CD4-positive, alpha-beta T cell treated with Interleukin-4 for 4 hours (primary cell): ENCODE measurements around the gene GALNT12.

Experiments used
- DNase-seq: peaks from one replicate; pipeline ENCODE4 v3.0.0-alpha.2; 2020

GALNT12 gene

DNA sequence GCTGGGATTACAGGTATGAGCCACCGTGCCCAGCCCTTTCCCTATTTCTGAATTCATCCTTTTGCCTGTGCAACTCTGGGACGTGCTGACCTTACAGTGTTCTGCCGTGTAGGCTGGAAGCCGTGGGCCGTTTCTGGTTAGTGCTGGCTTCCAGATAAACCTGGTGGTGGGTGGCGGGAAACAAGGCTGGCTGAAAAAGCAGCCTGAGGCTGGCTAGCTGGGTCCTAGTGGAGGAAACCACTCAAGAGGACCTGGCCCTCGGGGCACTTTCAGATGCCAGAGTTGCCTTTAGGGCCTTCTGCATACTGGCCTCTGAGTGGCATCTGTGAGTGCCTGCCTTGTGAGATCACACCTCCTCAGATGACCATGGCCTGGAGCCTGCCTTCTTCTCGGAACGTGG is 26.9 kb downstream of the GALNT12 start:
- DNase-seq, result no peak

DNA sequence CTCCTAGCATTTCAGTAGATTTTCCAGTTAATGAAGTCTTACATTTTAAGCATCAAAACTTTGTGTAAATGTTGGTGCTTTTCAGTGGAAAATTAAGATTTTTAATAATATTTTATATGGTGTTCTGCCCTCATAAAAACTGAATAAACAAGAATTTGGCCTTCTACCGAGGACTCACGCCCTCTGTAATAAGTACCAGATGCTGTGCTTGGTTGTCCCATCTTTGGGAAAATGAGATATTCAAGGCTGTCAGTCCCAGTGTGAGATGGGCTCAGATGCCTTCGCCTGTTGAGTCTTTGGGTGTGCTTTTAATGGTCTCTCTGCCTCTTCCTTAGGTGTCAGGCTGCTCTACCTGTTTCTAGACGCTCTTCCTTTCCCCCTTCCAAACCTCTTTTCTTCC is 28.7 kb downstream of the GALNT12 start:
- DNase-seq, result no peak

DNA sequence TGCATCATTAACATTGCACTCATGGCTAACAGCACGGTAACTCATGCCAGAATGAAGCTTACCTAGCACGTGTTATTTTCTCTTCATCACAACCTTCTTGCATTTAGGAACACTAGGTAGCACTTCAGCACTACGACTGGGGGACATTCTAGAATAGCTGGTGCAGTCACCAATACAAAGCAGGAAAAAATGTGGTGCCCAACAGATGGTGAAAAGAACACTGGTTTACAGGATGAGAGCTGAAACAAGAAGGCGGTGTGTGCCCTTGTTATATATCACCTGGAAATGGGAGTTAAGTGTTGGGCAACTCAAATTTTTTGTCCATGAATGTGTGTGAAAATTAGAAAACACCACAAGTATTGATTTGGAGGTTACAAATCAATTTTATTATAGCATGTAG is 30.0 kb downstream of the GALNT12 start:
- no peak for DNase-seq

DNA sequence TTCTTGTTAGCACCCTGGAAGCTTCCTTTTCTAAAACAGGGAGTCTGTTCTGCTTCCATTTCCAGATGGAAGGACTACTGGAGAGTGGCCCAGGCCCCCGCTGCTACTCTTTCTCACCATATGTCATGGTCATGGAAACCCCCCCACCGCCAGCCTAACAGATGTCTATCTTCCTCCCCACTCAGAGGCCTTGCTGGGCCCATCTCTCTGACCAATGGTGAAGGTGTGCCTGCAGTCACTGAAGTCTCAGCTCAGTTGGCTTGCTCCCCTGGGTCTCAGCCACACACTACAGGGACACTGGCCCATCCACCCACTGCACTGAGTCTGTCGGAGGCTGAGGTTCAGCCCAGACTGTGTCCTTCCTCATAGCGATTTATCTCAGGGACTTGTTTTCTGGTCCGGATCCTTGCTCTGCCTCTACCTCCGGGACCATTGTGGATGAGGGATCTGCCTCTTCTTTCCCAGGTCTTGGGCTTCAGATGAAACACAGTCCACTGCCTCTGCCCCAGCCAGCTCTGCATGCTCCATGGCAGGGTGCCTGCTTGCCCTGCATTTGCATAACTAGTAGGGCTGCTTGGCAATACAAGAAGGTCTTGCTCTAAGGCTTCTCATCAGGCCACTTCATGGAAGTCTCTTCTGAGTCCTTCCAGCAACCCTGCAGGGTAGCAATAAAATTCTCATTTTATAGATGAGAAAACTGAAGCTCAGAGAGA is 30.8 kb downstream of the GALNT12 start:
- DNase-seq, result no peak

DNA sequence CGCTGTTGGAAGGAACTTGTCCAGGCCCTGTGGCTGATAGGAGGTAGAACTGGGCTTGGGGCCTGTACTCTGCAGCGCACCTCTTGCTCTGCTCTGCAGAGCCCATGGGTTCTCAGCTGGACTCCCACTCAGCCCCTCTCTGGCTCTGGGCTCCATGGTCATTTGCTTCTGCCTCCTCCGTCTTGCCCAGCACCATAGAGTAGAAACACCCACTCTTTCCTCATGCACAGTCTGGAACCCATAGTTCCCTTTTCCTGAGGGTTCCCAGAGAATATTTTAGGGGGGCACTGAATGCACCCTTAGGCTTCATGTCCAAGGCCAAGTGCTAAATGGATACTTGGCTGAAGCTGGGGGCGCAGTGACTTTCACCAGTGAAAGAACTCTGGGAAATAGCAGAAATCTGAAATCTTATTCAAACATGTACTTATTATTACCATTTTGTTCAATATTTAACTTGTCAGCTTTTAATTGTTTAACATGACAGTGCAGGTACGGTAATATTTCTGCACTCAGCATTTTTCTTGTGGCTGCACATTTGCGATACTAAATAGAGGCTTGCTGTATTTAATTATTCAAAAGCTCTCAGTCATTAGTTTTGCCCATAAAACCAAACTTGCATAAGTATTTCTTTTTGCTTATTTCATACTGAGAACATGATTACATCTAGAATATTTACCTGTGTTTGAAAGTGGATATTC is 31.5 kb downstream of the GALNT12 start:
- DNase-seq, result no peak

DNA sequence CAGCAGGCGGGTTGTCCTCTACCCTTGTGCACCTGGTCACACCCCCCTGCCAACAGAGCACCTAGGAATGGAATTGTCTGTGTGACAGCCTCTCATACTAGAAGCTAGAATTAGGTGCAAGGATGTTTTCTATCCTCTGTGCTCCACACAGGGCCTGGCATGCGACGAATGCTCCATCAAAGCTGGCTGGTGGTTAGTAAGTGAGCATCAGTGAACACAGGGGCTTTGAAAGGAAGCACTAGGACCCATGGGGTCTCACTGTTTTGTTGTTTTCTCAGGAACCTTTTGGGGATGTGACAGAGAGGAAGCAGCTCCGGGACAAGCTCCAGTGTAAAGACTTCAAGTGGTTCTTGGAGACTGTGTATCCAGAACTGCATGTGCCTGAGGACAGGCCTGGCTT is 32.3 kb downstream of the GALNT12 start:
- no peak for DNase-seq

DNA sequence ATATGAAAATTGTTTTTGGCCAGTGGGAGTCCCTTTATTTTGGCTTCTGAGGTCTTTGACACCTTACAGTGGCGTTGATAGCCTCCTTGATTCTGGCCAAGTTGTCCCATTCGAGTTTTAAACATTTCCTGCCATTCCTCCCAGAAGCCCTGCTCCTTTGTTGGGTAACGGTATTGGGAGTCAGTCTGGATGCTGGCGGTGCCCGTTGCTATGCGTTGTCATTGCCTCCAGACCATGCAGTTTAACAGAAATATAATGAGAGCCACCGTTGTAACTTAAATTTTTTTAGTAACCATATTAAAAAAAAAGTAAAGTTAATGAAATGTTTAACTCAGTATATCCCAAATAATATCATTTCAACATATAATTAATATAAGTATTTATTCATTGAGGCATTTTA is 35.0 kb downstream of the GALNT12 start:
- DNase-seq, result no peak

DNA sequence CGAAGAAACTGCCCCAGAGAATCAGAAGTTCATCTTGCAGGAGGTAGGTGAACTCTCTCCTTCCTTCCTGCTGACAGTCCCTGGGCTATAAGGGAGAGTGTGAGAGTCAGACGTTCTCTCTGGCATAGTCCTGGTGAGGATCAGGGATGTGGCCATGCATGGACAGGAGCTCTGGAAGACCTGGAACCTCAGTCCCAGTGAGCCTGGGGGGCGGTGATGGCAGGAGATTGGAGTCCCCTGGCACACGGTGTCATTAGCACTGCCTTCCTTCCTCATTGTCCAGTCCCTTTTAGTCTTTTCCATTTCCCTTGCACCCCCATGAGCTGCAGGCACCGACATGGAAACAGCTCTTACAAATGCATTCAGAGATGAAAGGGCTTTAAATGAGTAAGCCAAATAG is 38.6 kb downstream of the GALNT12 start:
- DNase-seq, result no peak

DNA sequence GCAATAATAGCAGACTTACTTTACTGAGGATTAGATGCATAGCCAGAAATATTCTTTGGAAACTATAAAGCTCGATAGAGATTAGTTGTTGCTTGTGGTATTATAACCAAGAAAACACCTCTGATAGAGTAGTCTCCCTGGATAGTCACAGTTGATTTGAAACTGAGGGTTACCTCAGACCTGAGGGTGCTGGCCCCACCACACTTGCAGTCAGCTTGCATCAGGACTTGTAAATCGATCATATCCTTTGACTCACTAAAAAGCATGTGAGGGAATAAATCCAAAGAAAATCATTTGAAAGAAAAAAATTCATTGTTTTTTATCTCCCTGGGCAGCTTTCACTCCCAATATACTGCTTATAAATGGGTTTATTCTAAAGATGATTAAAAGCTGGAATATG is 39.4 kb downstream of the GALNT12 start:
- no peak for DNase-seq

DNA sequence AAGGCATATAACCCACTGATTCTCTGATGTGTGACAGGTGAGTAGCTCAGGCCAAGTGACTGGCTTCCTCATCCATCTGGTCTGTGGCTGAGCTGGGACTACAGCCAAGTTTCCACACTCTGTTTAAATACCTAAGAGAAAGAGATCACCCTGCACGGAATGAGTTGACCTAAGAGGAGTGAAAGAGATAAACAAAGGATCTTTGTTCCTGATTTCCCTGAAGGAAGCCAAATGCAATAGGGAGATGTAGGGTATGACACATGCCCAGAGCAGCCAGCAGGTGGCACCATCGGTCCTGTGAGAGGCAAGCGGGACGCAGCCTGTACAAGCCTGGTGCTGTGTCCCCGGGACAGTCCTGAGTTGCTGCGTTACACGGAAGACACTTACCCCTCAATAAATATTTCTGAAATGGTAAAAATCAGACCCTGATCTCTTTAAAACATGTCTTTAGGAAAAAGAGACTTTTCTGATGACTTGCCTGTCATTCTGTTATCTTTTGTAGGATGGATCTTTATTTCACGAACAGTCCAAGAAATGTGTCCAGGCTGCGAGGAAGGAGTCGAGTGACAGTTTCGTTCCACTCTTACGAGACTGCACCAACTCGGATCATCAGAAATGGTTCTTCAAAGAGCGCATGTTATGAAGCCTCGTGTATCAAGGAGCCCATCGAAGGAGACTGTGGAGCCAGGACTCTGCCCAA is 41.1 kb downstream of the GALNT12 start:
- DNase-seq, result peak; percentile 61

DNA sequence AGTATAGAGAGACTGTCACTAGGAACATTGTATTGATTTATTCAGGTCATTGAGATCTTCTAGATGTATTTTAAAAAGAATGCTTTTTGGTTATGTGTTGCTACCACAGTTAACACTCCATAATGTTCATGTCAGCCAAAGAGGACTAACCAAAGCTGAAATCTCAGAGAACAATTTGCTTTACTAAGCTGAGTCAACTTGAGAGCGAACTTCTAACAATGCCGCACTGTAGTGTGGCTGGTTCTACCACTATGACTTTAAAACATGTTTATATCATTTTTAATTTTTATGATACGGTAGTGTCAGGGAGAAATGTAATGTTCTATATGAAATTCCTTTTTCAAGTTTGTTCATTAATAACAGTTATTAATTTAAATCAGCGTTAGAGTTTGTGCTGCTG is 42.1 kb downstream of the GALNT12 start:
- no peak for DNase-seq

DNA sequence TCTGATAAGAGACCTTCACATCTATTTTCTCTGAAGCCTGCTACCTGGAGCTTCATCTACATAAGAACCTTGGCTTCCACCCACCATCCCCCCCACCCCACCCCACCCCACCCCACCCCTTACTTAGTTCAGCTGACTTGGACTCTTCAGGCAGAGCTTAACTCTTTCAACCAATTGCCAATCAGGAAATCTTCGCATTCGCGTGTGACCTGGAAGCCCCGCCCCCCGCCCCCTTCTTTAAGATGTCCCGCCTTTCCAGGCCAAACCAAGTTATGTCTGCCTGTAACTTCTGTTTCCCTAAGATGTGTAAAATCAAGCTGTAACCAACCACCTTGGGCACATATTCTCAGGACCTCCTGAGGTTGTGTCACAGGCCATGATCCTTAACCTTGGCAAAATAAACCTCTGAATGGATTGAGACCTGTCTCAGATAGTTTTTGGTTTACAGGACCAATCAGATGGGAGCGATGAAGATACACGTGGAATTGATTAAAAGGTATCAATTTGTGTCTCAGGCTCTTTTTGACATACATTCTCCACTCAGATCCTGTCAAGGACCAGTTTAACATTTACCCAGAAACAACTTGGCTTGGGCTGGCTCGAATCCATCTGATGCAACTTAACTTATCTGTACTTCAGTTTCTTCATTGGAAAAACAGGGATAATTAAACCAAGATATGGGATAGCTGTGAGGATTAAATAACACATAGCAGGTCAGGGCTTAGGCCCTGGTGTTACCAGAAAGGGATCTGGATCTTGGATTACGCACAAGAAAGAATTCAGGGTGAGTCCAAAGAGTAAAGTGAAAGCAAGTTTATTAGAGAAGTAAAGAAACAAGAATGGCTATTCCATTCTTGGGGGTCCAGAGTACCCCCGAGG is 43.6 kb downstream of the GALNT12 start:
- no peak for DNase-seq

DNA sequence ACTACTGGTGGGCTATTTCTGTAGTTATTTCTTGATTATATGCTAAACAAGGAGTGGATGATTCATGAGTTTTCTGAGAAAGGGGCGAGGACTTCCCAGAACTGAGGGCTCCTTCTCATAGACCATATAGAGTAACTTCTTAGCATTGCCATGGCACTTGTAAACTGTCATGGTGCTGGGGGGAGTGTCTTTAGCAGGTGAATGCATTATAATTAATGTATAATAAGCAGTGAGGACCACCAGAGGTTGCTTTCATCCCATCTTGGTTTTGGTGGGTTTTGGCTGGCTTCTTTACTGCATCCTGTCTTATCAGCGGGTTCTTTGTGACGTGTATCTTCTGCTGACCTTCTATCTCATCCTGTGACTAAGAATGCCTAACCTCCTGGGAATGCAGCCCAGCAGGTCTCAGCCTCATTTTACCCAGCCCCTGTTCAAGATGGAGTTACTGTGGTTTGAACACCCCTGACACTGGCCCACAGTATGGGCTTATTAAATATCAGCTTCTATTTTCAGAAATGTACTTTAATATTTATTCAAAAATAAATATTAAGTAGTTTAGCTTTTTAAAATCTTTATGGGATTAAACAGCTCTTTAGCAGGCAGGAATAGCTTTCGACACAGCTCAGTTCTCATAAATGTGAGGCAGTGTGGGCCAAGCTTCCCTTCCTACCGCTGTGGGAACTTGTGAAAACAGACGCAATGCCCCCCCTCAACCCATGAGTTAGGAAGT is 44.4 kb downstream of the GALNT12 start:
- DNase-seq, result no peak

DNA sequence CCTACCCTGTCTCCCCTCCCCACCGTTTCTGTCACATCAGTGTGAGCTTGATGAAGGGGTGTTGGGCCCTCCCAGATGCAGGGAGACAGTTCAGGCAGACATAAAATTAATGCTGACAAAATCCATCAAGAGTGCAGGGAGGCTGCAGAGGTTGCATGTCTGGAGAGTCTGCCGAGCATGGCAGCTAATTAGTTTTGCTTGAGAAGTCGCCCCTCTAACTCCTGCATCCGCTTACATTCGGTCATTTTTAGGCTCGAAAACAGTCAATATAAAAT is 44.9 kb downstream of the GALNT12 start:
- DNase-seq, result no peak

DNA sequence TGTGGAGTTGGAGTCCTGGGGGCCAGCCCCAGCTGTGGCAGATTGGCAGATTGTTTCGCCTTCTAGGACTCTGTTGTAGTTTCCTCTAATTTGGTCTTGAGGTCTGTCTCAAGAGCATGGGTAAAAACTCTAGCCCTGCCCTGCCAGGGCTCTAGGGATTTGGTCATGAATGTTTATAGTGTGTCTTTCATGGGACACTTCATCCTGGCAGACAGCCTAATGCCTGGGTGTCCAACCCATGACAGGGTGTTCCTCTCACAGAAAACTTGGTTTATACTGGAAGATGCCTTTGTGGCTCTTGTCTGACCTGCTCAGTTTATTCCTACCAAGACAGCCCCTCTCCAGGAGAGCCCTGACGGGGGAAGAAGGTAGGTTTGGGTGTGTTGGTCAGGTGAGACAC is 45.5 kb downstream of the GALNT12 start:
- no peak for DNase-seq

DNA sequence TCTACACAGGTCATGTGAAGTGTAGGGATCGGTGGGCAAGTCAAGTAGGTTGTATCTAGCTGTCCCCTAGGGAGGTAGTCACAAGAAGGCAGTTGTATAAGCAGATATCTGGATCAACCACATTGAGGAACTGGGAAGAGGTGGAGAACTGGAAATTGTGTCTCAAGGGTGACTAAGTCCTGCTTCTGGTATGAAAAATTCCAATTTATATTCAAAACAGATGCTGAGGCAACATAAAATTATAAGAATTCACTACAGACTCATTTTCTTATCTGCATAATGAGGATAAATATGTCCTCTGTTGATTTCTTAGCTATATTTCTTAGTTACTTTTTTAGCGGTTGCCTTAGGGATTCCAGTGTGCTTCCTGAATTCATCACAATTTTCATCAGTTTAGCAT is 46.8 kb downstream of the GALNT12 start:
- DNase-seq, result no peak

DNA sequence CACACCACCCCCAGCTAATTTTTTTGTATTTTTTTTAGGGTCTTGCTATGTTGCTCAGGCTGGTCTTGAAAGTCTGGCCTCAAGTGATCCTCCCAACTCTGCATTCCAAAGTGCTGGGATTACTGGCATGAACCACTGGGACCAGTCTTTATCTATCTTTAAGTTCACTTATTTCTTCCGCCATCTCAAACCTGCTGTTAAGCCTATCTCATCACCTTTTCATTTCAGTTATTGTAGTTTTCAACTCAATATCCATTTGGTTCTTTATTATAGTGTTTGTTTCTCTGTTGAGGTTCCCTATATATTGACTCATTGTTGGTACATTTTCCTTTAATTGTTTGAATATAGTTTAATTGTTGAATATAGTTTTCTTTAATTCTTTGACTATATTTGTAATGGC is 48.1 kb downstream of the GALNT12 start:
- no peak for DNase-seq

DNA sequence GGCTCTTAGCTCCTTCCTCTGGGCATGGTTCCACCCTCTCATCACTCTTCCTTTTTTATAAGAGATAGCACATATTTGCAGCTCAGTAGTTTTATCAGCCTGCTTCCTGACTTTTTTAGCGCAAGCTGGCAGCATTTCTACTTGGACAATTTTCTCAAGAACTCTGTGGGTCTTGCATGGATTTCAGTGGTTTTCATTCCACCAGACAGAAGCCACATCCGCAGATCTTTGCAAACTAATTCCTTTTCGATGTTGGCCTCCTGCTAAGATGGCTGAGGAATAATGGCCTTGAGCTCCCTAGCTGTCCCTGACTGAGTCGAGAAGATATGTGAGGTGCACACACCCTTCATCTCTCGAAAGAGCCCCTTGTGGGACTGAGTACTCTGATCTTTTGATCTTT is 49.5 kb downstream of the GALNT12 start:
- DNase-seq, result no peak

DNA sequence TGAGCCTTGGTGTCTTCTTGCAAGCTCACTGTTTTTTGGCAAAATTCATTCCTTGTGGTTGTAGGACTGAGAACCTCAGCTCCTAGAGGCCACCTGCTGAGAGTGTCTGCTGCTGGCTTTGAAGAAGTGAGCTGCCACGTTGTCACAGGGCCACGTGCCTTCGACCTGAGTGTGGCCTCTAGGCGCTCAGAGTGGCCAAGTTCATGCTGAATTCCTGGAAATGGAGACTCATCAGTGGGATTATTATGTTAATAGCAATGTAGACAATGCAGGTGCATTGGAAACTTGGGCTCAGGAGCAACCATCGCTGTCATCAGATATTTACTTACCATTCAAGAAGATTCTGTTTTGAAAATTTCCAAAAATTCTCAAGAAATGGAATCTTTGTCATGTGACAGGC is 52.5 kb downstream of the GALNT12 start:
- no peak for DNase-seq

DNA sequence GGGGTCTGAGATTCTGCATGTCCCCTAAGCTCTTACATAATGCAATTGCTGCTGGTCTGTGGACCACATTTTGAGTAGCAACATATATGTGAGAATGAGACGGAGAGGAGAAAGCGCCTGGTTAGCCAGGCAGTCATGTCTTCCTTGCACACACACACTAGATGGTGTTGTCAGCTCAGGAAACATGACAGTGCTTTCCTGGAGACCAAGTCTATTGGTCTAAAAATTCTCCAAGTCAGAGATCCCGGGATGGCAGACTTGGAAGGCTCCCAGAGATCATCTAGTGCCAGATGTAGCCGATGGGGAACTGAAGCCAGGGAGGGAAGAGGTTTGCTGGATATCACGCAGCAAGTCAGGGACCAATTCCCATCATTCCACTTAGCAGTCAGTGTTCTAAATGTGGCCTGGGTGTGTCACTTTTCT is 53.4 kb downstream of the GALNT12 start:
- DNase-seq, result no peak

DNA sequence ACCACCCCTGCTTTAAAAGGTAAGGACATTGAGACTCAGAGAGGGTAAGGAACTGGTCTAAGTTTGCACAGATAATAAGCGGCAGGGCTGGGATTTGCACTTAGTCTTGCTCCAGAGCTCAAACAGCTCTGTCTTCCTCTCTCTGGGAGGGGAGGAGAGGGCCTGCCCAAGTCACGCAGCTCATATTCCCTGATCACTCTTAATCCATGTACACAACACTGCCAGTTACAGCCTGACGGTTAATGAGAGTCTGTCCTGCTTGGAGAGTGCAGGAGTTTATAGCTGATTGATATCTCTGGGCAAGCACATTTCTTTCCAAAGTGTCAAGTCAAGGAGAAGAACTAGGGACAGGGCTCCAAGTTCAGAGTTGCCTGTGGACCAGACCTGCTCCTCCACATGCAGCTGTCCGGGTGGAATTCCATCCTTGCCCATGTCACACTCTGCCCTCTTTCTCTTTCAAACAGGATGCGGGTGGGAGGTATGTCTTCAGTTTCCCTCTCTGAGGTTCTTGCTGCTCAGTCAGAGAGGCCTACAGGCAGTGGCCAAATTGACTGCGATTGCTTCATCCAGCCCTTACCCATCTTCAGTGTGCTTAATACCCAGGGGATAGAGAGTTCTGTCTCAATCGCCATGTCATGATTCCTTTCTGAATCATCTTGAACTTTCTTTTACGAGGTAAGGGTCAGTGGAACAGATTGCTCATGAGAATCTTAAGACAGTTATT is 54.5 kb downstream of the GALNT12 start:
- DNase-seq, result no peak

DNA sequence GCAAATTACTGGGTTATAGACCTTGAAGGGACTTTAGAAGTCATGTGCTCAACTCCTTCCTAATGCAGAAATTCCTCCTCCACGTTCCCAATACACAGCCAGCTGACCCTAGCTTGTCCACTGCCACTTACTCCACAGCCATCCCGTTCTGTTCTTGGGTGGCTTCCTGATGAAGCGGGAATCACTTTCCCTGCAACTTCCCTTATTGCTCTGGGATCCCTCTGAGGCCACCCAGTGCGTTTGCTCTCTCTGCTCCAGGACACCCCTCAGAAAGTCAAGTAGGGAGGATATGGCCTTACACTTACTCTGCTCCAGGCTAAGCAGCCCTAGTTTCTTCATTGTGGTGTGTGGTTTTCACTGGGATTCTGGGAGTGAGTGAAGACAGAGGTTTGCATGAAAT is 55.5 kb downstream of the GALNT12 start:
- no peak for DNase-seq
